GM18526 (cell line): ENCODE data around the gene LEPR.

Source experiments
- POLR2A ChIP-seq: IDR thresholded peaks from 3 replicates; pipeline ENCODE4 v1.6.1; 2011; ENCODE audit not compliant: insufficient read length; ENCODE audit errors: extremely low read depth

The LEPR gene

DNA sequence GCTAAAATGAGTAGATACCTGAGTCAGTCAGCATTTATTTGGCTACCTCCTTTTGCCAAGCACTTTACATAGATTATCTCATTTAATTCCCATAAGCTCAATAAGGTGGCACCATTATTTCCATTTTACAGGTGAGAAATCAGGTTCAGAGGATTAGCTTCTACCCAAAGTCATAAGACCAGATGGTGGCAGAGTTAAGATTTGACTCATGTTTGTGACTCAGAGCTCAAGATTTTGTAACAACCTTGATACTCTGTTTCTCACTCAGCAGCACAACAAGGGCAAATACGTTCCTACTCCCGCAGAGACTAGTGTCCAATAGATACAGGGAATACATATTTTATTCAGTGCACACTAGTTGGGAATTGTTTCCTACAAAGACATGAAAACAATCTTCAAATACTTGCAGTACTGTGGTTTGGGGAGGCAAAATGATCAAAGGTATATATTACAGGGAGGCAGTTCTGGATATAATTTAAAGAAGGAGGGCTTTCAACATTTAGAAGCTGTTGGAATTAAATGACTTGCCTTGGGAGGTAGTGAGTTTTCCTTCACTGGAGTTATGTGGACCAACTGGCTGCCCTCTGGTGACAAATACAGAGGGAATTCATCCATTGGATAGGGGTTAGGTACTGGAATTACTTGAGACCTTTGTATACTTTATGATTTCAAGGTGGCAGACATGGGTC, 3.6 kb downstream of the LEPR start:
- TF ChIP-seq POLR2A = no peak

- no peak for TF ChIP-seq POLR2A
Observed at GRCh38 chr1:65424573-65424889, 4.1 kb downstream of the LEPR start.

GRCh38 chr1:65425006-65425405, 4.5 kb downstream of the LEPR start:
- no peak for TF ChIP-seq POLR2A

DNA sequence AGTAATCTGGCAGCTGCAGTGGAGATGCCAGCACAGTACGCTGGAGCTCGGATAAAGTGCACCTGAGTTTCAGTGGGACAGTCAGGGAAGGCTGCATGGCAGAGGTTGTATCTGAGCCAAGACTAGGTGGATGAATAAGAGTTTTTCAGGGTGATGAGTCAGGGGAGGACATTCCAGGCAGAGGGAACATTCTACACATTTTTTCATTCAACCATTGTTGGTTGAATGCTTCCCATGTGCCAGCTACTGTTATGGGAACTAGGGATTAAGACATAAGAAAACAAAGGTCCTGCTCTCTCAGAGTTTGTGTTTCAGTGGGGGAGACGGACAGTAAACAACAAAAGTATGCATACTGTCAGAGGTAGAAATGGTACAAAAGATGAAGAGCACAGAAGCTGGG, 5.2 kb downstream of the LEPR start:
- TF ChIP-seq POLR2A = no peak

GRCh38 chr1:65429078-65429477, 8.6 kb downstream of the LEPR start:
- no peak for TF ChIP-seq POLR2A

DNA sequence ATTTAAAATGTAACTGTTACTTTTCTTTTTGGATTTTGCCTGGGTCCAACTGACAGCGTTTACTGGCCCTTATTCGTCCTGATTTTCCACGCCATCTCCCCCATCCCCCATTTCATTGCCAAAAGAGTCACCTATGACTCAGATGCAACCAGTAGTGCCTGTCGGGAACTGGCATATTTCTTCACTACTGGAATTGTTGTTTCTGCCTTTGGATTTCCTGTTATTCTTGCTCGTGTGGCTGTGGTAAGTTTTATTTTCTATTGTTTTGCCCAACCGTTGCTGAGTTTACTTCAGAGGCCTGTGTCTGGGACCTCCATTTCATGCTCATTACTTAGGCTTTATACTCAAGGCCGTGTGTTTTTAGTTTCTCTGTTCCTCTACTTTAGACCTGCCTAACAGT, 9.3 kb downstream of the LEPR start:
- TF ChIP-seq POLR2A = no peak

DNA sequence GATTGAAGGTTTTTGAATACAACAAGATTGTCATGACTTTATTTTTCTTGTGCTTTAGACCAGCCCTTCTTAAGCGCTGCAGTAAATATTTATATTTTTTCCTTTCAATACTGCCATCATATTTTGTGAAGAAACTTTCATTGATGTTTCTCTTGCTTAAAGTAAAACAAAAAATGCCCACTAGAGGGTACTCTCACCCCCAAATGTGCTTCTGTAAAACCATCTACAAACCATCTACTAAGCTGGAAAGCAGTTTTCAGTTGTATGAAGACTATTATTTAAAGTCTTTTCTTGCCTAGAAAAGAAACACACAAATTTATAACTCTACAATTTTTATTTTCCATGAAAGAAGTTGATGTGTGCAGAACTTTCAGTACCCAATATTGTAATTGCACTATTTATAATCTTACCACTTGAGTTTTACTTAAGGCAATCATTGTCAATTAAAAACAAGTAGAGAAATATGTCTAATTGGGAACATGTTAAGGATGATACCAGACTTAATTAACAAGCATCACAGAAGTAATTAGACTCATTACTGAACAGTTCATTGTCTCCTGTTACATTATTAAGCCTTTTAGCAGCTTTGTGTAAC, 10.7 kb downstream of the LEPR start:
- no peak for TF ChIP-seq POLR2A

DNA sequence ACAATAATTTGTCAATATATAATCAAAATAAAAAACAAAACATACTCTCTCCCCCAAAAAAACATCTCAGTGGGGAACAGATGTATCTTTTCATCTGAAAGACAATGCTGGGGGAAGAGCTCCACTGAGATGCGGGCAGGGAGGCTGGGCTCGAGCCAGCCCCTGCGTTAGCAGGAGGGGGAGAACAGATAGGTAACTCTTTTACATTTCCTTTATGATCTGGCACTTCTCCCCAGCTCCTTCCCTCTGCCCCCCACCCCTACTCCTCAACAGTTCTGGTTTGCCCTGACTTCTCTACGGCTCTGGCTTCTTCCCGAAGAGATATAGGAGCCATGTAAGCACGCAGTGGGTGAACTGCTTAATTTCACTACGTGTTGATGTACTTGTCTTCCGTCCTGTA, 12.4 kb downstream of the LEPR start:
- TF ChIP-seq POLR2A = no peak

DNA sequence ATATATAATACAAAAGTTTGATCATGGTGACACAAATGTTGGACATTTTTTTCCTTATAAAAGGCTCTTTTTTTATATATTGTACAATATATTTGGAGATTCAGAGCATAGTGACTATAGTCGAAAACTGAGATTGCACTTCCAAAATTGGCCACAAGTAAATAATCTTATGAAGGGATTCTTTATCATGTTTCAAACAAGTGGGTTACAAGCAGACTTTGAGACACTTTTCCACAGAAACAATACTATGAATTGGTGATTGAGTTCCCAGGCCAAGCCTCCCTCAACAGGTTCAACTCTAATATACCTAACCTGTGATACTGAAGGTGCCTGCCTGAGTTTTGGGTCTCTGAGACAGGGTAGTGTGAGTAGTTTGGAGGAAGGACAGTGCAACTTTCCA, 13.8 kb downstream of the LEPR start:
- no peak for TF ChIP-seq POLR2A

GRCh38 chr1:65434760-65435159, 14.3 kb downstream of the LEPR start:
- TF ChIP-seq POLR2A = no peak

DNA sequence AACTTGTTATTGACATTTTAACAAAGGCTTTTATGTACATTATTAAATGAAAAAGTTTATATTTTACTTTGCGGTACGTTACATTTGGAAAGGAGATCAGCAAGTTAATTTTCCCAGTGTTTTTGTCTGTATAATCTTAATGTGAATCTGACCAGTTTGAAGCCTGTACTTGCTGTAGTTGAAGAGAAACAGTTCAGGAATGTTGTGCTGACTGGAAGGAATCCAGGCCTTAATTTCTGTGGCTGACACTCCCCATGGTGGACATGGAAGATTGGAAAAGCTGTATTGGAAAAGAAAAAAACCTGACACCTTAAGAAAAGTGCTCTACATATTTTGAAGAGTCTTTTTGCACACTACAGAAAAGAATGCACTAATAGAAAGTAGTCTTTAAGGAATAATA, 15.5 kb downstream of the LEPR start:
- TF ChIP-seq POLR2A = no peak

GRCh38 chr1:65437616-65438015, 17.1 kb downstream of the LEPR start:
- TF ChIP-seq POLR2A = no peak

GRCh38 chr1:65440322-65440900, 19.9 kb downstream of the LEPR start:
- TF ChIP-seq POLR2A = no peak

- no peak for TF ChIP-seq POLR2A
Observed at GRCh38 chr1:65440915-65441314, 20.4 kb downstream of the LEPR start.

DNA sequence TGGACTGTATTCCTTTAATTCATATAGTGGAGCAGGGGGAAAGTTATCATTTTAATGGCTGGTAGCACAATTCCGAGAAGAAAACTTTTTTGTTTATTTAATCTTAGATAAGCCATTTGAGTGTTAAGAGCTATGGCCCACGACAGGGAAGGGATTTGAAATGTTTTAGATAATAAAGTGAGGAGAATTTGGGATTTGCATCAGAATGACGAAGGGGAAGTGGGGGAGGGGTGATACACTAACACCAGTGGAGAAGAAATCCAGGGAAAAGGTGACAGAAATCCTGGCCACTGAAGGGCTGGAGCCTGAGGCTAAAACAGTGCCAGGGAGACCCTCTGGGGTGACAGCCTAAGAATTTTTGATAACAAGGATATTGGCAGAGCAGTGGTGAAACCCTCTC, 21.0 kb downstream of the LEPR start:
- no peak for TF ChIP-seq POLR2A

GRCh38 chr1:65442442-65442841, 22.0 kb downstream of the LEPR start:
- TF ChIP-seq POLR2A = no peak

- TF ChIP-seq POLR2A = no peak
Observed at GRCh38 chr1:65443647-65444046, 23.2 kb downstream of the LEPR start.
